NCI-H526 treated with DMSO at 0.1 percent for 48 hours (cell line): ENCODE results near the gene AKAP13.
"Not testable (repeated sequence)": the region's sequence is repeated elsewhere in the genome, so short reads cannot be mapped to it uniquely, and the experiment has no call there.

Source experiments
- DNase-seq: peaks from one replicate; lab custom pipeline; 2025; lab: John Stamatoyannopoulos, UW

AKAP13 gene

GRCh38 chr15:85576392-85576791 is 196.0 kb downstream of the AKAP13 start:
- DNase-seq = no peak

- no peak for DNase-seq
These were observed 198.7 kb downstream of the AKAP13 start for GRCh38 chr15:85578941-85579701.

- no peak for DNase-seq
These were observed 199.7 kb downstream of the AKAP13 start for GRCh38 chr15:85579957-85580694.

GRCh38 chr15:85580879-85581278 is 200.5 kb downstream of the AKAP13 start:
- no peak for DNase-seq

- no peak for DNase-seq
These were observed 201.1 kb downstream of the AKAP13 start for GRCh38 chr15:85581495-85581894.

GRCh38 chr15:85582131-85583079 is 202.0 kb downstream of the AKAP13 start:
- no peak for DNase-seq

GRCh38 chr15:85583442-85583841 is 203.0 kb downstream of the AKAP13 start:
- DNase-seq = no peak

- DNase-seq = no peak
These were observed 203.6 kb downstream of the AKAP13 start for GRCh38 chr15:85583923-85584390.

GRCh38 chr15:85584872-85585271 is 204.5 kb downstream of the AKAP13 start:
- DNase-seq = no peak

GRCh38 chr15:85586196-85586595 is 205.8 kb downstream of the AKAP13 start:
- not testable (repeated sequence) for DNase-seq

- no peak for DNase-seq
These were observed 207.5 kb downstream of the AKAP13 start for GRCh38 chr15:85587707-85588411.

GRCh38 chr15:85588677-85589076 is 208.3 kb downstream of the AKAP13 start:
- no peak for DNase-seq

GRCh38 chr15:85589851-85590250 is 209.4 kb downstream of the AKAP13 start:
- no peak for DNase-seq

- no peak for DNase-seq
These were observed 211.2 kb downstream of the AKAP13 start for GRCh38 chr15:85591622-85592021.

- peak; percentile 12 for DNase-seq
These were observed 211.7 kb downstream of the AKAP13 start for GRCh38 chr15:85592148-85592547.

- no peak for DNase-seq
These were observed 213.5 kb downstream of the AKAP13 start for GRCh38 chr15:85593809-85594445.

- DNase-seq = no peak
These were observed 215.6 kb downstream of the AKAP13 start for GRCh38 chr15:85595804-85596536.

- no peak for DNase-seq
These were observed 216.9 kb downstream of the AKAP13 start for GRCh38 chr15:85597155-85597815.

GRCh38 chr15:85598219-85598618 is 217.8 kb downstream of the AKAP13 start:
- DNase-seq = no peak
